ENCODE measurements around the gene ORMDL1. TPM values are rescaled to one million over a fixed set of nuclear protein-coding genes. Genes with fewer than 3 reads are reported as not detected.

ORMDL1 gene
- total RNA-seq (2014; rRNA removed; shearing (Covaris generic)), result 49.0 and 50.5 TPM in 2 replicates
- polyA plus RNA-seq (2016; fragmentation: Nextera tagmentation; extraction: Ambion mirVana), result 78.4 and 84.2 TPM in 2 replicates
- long read RNA-seq, transcript ORMDL1-203 (4 exons, 2,009 nt), result major isoform, 34 of 53 reads
- long read RNA-seq, partial matches to known transcripts, result 0 of 53 reads
- long read RNA-seq, other reads (novel, unspliced or antisense), result 11 of 53 reads

- peak; percentile 95 for TF ChIP-seq POLR2AphosphoS5 (IDR thresholded peaks at IDR 0.05; ENCODE audit: low read depth)
- peak; percentile 54 for TF ChIP-seq CREB1 (CRISPR knock-in tag; IDR thresholded peaks at IDR 0.05; ENCODE audit: low read depth)
- TF ChIP-seq ETS1 (IDR thresholded peaks at IDR 0.05), result peak; percentile 65; the same call in 1 of the 2 replicates
- no peak for TF ChIP-seq ZNF331 (CRISPR knock-in tag; IDR thresholded peaks at IDR 0.05; ENCODE audit: low read depth)
- Mint-ChIP-seq H3K4me3 (peak within 1 kb of the TSS; percentile 95), H3K4me1 (peaks cover 21% of the 10 kb centered on the region), H3K9me3 (no peaks in the 10 kb centered on the region), H3K27ac (peak within 1 kb of the TSS; percentile 95), H3K36me3 (ENCODE audit: low read depth) (peaks cover 53% of the 10 kb centered on the region), H3K27me3 (ENCODE audit: insufficient read depth, low read depth, poor library complexity) (peaks cover 2% of the 10 kb centered on the region)
- ATAC-seq, result peak; percentile 95
- peak within 1 kb of the TSS; percentile 70; the same call in 1 of the 2 replicates for H2AFZ ChIP-seq
- H3K4me3 ChIP-seq, result peak within 1 kb of the TSS; percentile 60
- peak within 1 kb of the TSS; percentile 75 for H3K4me2 ChIP-seq
- peaks cover 20% of the 10 kb centered on the region for H3K36me3 ChIP-seq (ENCODE audit: insufficient read depth)
- no peaks in the 10 kb centered on the region for H3F3A ChIP-seq (replicated peaks; ENCODE audit: low read depth)
- peaks cover 84% of the 10 kb centered on the region for H3K79me2 ChIP-seq (replicated peaks; ENCODE audit: insufficient read depth)
- no peaks in the 10 kb centered on the region for H3K9me2 ChIP-seq (ENCODE audit: insufficient read depth)
- peaks cover 8% of the 10 kb centered on the region; the same call in 1 of the 2 replicates for H4K20me1 ChIP-seq (replicated peaks; ENCODE audit: insufficient read depth)
- no peaks in the 10 kb centered on the region for H3K27me3 ChIP-seq (ENCODE audit: insufficient read depth)
- DNase-seq (ENCODE audit: low spot score), result peak; percentile 95
- peaks cover 5% of the 10 kb centered on the region; the same call in 1 of the 2 replicates for H3K4me1 ChIP-seq (ENCODE audit: insufficient read depth)
- H3K27ac ChIP-seq (ENCODE audit: low read depth), result peak within 1 kb of the TSS; percentile 93
These were observed at the start of gene ORMDL1, which contains the start of gene PMS1 for GRCh38 chr2:189783927-189784867. Gene ORMDL1, minus strand, starts transcription at chr2:189784339. Its CDS starts 1,744 bp downstream, at chr2:189782595. Gene PMS1, plus strand, starts transcription at chr2:189784450. Its CDS starts 7,360 bp downstream, at chr2:189791810.

- Histone ChIP-seq H4K20me1 (replicated peaks; ENCODE audit: insufficient read depth) (no peaks in the 10 kb centered on the region), H3K4me1 (ENCODE audit: insufficient read depth) (no peaks in the 10 kb centered on the region), H3K27me3 (ENCODE audit: insufficient read depth) (no peaks in the 10 kb centered on the region), H3K4me2 (no peak overlapping the region), H3K9me2 (ENCODE audit: insufficient read depth) (no peaks in the 10 kb centered on the region), H3F3A (replicated peaks; ENCODE audit: low read depth) (no peaks in the 10 kb centered on the region), H2AFZ (no peak overlapping the region), H3K27ac (ENCODE audit: low read depth) (no peak overlapping the region), H3K79me2 (replicated peaks; ENCODE audit: insufficient read depth) (peaks cover 6% of the 10 kb centered on the region; the same call in 1 of the 2 replicates), H3K36me3 (ENCODE audit: insufficient read depth) (no peaks in the 10 kb centered on the region), H3K4me3 (no peak overlapping the region)
- ATAC-seq (no peak), DNase-seq (ENCODE audit: low spot score) (no peak)
- Mint-ChIP-seq H3K9me3 (no peaks in the 10 kb centered on the region), H3K4me1 (peaks cover 10% of the 10 kb centered on the region), H3K36me3 (ENCODE audit: low read depth) (no peaks in the 10 kb centered on the region; the same call in 1 of the 3 replicates), H3K27me3 (ENCODE audit: insufficient read depth, low read depth, poor library complexity) (peaks cover 5% of the 10 kb centered on the region), H3K4me3 (no peak overlapping the region), H3K27ac (peak overlapping the region; percentile 68)
- TF ChIP-seq EZH2phosphoT487 (IDR thresholded peaks at IDR 0.05; ENCODE audit: unreplicated experiment) (no peak), ZNF331 (CRISPR knock-in tag; IDR thresholded peaks at IDR 0.05; ENCODE audit: low read depth) (no peak), ETS1 (IDR thresholded peaks at IDR 0.05) (no peak), STAT1 (IDR thresholded peaks at IDR 0.05; ENCODE audit: unreplicated experiment) (no peak), CTCF (conservative IDR thresholded peaks at IDR 0.05; ENCODE audit: low read depth in 2 of 2) (no peak), NANOG (IDR thresholded peaks at IDR 0.05; ENCODE audit: borderline replicate concordance) (no peak), JUNB (IDR thresholded peaks at IDR 0.05; ENCODE audit: unreplicated experiment) (no peak)
These were observed 46.4 kb upstream of the ORMDL1 start for GRCh38 chr2:189830510-189830909.

Measured in GM23338 (cell line).